Thoracic aorta (tissue), 2 donors: ENCODE measurements around the gene AKR1B1. TPM values are rescaled to one million over a fixed set of nuclear protein-coding genes. Genes with fewer than 3 reads are reported as not detected.

ENCODE experiments used
- ATAC-seq: fragments of 150-250 bp; one replicate; pipeline ENCODE4 v1.8.0; 2017; ENCODE audit warnings: low read depth; ENCODE audit not compliant: insufficient number of reproducible peaks, low FRiP score
- DNase-seq: peaks from one replicate; pipeline ENCODE4 v3.0.0-alpha.2; 2020; ENCODE audit warnings: low spot score
- H3K27ac ChIP-seq, 2 donors: fragments of 200-600 bp; sonication (generic); 1 replicate in 1 of 2; 2 replicates in 1 of 2; pipeline ENCODE4 v1.5.1; 2016; ENCODE audit warnings: mild to moderate bottlenecking in 2 of 2, moderate library complexity in 2 of 2
- H3K27me3 ChIP-seq: fragments of 200-600 bp; sonication (generic); replicated peaks from 2 replicates; pipeline ENCODE4 v1.6.0; 2016; ENCODE audit warnings: mild to moderate bottlenecking; ENCODE audit not compliant: insufficient read depth
- H3K36me3 ChIP-seq: fragments of 200-600 bp; sonication (generic); one replicate; pipeline ENCODE4 v1.5.1; 2016
- H3K4me1 ChIP-seq, 2 donors: fragments of 200-600 bp; sonication (generic); 1 replicate in 1 of 2; 2 replicates in 1 of 2; pipeline versions ENCODE4 v1.5.1 to v1.6.0; 2016; ENCODE audit warnings: low read depth in 2 of 2, mild to moderate bottlenecking in 1 of 2; ENCODE audit not compliant: control insufficient read depth in 1 of 2
- H3K4me3 ChIP-seq: fragments of 200-600 bp; sonication (generic); 2 replicates; pipeline ENCODE4 v1.5.1; 2016; ENCODE audit warnings: mild to moderate bottlenecking
- H3K9me3 ChIP-seq: fragments of 200-600 bp; sonication (generic); 2 replicates; pipeline ENCODE4 v1.5.1; 2016
- total RNA-seq, 2 donors: library from RNA; depleted of rRNA; stranded (reverse); fragments of >200 nt; gene quantifications; one replicate each; pipeline versions ENCODE4 v1.1.0 to v1.2.3, GENCODE V29; 2016
- TF ChIP-seq, protein P1 (sequence below): fragments of 200-600 bp; sonication (generic); IDR thresholded peaks from one replicate; pipeline ENCODE4 v1.5.1; 2019; ENCODE audit warnings: antibody characterized with exemption

Gene AKR1B1
- total RNA-seq, 2 donors from 2014 or later = 97.4 to 116 TPM

DNA sequence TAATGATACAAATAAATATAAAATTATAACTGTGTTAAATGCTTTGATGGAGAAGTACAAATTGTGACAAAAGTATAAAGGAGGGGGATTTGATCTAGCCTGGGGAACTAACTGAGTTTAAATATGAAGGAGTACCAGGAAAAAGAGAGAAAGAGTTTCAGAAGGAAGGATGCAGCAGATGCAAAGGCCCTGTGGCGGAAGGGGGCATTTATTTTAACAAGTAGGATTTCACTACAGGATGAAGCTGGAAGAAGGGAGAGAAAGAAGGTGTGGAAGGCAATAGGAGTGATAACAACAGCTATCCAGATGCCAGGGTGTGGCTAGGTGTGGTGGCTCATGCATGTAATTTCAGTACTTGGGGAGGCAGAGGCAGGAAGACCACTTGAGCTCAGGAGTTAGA, 55.8 kb downstream of the AKR1B1 start:
- Histone ChIP-seq H3K27ac (no peak overlapping the region), H3K27me3 (no peaks in the 10 kb centered on the region), H3K9me3 (no peaks in the 10 kb centered on the region), H3K36me3 (no peaks in the 10 kb centered on the region), H3K4me1 (no peaks in the 10 kb centered on the region), H3K4me3 (no peak overlapping the region)
- ATAC-seq = no peak
- DNase-seq = no peak
- TF ChIP-seq, protein P1, sequence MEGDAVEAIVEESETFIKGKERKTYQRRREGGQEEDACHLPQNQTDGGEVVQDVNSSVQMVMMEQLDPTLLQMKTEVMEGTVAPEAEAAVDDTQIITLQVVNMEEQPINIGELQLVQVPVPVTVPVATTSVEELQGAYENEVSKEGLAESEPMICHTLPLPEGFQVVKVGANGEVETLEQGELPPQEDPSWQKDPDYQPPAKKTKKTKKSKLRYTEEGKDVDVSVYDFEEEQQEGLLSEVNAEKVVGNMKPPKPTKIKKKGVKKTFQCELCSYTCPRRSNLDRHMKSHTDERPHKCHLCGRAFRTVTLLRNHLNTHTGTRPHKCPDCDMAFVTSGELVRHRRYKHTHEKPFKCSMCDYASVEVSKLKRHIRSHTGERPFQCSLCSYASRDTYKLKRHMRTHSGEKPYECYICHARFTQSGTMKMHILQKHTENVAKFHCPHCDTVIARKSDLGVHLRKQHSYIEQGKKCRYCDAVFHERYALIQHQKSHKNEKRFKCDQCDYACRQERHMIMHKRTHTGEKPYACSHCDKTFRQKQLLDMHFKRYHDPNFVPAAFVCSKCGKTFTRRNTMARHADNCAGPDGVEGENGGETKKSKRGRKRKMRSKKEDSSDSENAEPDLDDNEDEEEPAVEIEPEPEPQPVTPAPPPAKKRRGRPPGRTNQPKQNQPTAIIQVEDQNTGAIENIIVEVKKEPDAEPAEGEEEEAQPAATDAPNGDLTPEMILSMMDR = no peak

DNA sequence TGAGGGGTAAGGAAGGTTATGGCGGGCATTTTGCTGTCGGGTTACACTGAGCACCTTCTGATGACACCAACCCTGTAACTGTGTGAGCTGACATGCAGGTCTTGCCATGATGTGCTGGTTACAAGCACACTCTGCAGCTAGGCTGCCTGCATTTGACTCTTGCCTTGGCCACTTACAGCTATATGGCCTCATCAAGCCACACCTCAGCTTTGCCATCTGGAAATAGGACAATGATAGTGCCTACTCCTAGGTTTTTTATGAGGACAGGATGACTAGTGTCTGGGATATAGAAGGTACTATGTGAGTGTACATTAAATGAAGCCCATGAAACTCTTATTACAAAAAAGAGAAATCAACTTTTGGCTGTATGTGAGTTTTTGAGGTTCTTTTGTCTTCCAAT, 58.0 kb downstream of the AKR1B1 start:
- no peak overlapping the region for H3K4me3 ChIP-seq
- no peak overlapping the region for H3K27ac ChIP-seq
- ATAC-seq (no peak), DNase-seq (no peak)
- TF ChIP-seq, protein P1 = no peak
- H3K36me3 ChIP-seq = no peaks in the 10 kb centered on the region
- no peaks in the 10 kb centered on the region for H3K4me1 ChIP-seq
- H3K9me3 ChIP-seq = no peaks in the 10 kb centered on the region
- no peaks in the 10 kb centered on the region for H3K27me3 ChIP-seq

GRCh38 chr7:134396031-134396430, 62.9 kb downstream of the AKR1B1 start:
- H3K9me3 ChIP-seq = no peaks in the 10 kb centered on the region
- TF ChIP-seq, protein P1 = no peak
- no peak overlapping the region for H3K4me3 ChIP-seq
- no peaks in the 10 kb centered on the region for H3K36me3 ChIP-seq
- no peak for ATAC-seq
- no peak overlapping the region for H3K27ac ChIP-seq
- no peaks in the 10 kb centered on the region for H3K4me1 ChIP-seq
- no peaks in the 10 kb centered on the region for H3K27me3 ChIP-seq
- no peak for DNase-seq

DNA sequence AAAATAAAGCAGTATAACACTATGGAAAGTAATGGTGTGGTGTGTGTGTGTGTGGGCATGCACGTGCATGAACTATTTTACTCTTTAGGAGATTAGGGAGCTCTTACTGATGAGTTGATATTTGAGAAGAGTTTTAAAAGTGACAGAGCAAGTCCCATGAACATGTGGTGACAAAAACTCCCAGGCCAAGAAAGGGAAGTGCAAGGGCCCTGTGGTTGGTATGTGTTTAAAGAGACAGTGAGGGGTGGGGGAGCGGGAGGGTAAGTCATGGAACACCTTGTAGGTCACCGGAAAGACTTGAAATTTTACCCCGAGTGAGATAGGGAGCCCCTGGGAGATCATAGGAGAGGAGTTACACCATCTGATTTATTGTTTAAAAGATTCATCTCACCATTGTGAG, 63.3 kb downstream of the AKR1B1 start:
- H3K9me3 ChIP-seq = no peaks in the 10 kb centered on the region
- H3K36me3 ChIP-seq = no peaks in the 10 kb centered on the region
- ATAC-seq = no peak
- no peak for DNase-seq
- TF ChIP-seq, protein P1 = no peak
- no peaks in the 10 kb centered on the region for H3K4me1 ChIP-seq
- no peak overlapping the region for H3K27ac ChIP-seq
- H3K4me3 ChIP-seq = no peak overlapping the region
- H3K27me3 ChIP-seq = no peaks in the 10 kb centered on the region

DNA sequence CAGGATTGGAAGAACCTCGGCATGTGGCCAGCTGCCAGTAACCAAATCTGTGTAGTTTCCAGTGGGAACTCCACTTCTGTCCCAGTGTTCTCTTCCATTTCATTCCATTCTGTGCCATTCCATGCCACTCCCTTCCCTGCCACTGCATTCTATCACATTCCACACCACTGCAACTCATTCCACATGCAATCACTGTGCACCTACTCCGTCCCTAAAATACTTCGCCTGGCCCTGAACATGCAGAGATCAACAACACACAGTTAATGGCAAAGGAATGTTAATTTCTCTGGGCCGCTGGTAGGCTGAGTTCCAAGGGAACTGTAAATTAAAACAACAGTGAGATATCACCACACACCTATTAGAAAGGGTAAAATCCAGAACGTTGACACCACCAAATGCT, 64.8 kb downstream of the AKR1B1 start:
- no peaks in the 10 kb centered on the region for H3K4me1 ChIP-seq
- no peak overlapping the region for H3K4me3 ChIP-seq
- no peaks in the 10 kb centered on the region for H3K27me3 ChIP-seq
- TF ChIP-seq, protein P1 = no peak
- H3K27ac ChIP-seq = no peak overlapping the region
- ATAC-seq (no peak), DNase-seq (no peak)
- no peaks in the 10 kb centered on the region for H3K36me3 ChIP-seq
- no peaks in the 10 kb centered on the region for H3K9me3 ChIP-seq

Other genes with a start within 250 kb of the AKR1B1 start
- 10 to 100 TPM; 12.6 to 18.1 TPM for gene SLC35B4, start 142.2 kb downstream of the AKR1B1 start, total RNA-seq
- 1 to 10 TPM; 1.4 to 5.9 TPM for gene AKR1B10, start 68.5 kb upstream of the AKR1B1 start, total RNA-seq
- under 1 TPM; 0.27 to 0.28 TPM for gene AKR1B15, start 90.0 kb upstream of the AKR1B1 start, total RNA-seq
- 10 to 100 TPM; 20.0 to 22.3 TPM for gene BPGM, start 187.8 kb upstream of the AKR1B1 start, total RNA-seq